ENCODE data around the gene CENPX. TPM values are rescaled to one million over a fixed set of nuclear protein-coding genes. Genes with fewer than 3 reads are reported as not detected.

CENPX gene
- total RNA-seq, 1 donor from 2014 or later = 43.8 TPM

GRCh38 chr17:82049106-82049505, 26.4 kb upstream of the CENPX start:
- H3K4me3 ChIP-seq = no peak overlapping the region
- no peaks in the 10 kb centered on the region for H3K9me3 ChIP-seq
- peaks cover 39% of the 10 kb centered on the region for H3K36me3 ChIP-seq
- H3K27me3 ChIP-seq (ENCODE audit: low read depth) = no peaks in the 10 kb centered on the region
- intact Hi-C loops (cut with DNase I) = no loop called here
- peaks cover 37% of the 10 kb centered on the region for H3K4me1 ChIP-seq
- H3K27ac ChIP-seq = no peak overlapping the region
- DNase-seq (no peak), ATAC-seq (no peak)
- no peak for TF ChIP-seq CTCF (IDR thresholded peaks at IDR 0.05)

DNA sequence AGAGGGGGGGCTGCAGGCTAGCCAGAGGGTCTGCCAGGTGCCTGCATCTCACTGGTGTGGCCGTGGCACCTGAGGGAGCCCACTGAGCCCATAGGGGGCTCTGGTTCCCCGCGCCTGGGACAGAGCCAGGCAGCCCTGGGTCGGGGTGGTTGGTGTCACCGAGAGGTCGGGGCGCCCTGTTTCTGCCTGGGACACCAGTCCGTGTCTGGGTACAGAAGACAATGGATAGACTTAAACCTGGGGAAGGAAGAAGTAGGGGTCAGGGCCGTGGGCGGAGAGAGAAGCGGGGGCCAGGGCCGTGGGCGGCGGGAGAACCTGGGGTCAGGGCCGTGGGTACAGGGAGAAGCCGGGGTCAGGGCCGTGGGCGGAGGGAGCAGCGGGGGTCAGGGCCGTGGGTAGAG, 25.9 kb upstream of the CENPX start:
- peaks cover 34% of the 10 kb centered on the region for H3K36me3 ChIP-seq
- peaks cover 34% of the 10 kb centered on the region for H3K4me1 ChIP-seq
- H3K27ac ChIP-seq = no peak overlapping the region
- no peak for TF ChIP-seq CTCF (IDR thresholded peaks at IDR 0.05)
- no peak for DNase-seq
- no peak overlapping the region for H3K4me3 ChIP-seq
- intact Hi-C loops (cut with DNase I) = no loop called here
- no peaks in the 10 kb centered on the region for H3K27me3 ChIP-seq (ENCODE audit: low read depth)
- no peak for ATAC-seq
- H3K9me3 ChIP-seq = no peaks in the 10 kb centered on the region

- Histone ChIP-seq H3K4me3 (no peak overlapping the region), H3K27ac (no peak overlapping the region), H3K27me3 (ENCODE audit: low read depth) (no peaks in the 10 kb centered on the region), H3K9me3 (no peaks in the 10 kb centered on the region), H3K4me1 (peaks cover 28% of the 10 kb centered on the region), H3K36me3 (peaks cover 29% of the 10 kb centered on the region)
- DNase-seq (no peak), ATAC-seq (no peak)
- TF ChIP-seq CTCF (IDR thresholded peaks at IDR 0.05) = no peak
- intact Hi-C loops (cut with DNase I) = no loop called here
Observed at GRCh38 chr17:82047914-82048570, 25.4 kb upstream of the CENPX start.

- H3K27me3 ChIP-seq (ENCODE audit: low read depth) = no peaks in the 10 kb centered on the region
- no peaks in the 10 kb centered on the region for H3K9me3 ChIP-seq
- H3K36me3 ChIP-seq = peaks cover 29% of the 10 kb centered on the region
- DNase-seq (no peak), ATAC-seq (no peak)
- peaks cover 22% of the 10 kb centered on the region for H3K4me1 ChIP-seq
- intact Hi-C loops (cut with DNase I) = no loop called here
- H3K4me3 ChIP-seq = no peak overlapping the region
- no peak for TF ChIP-seq CTCF (IDR thresholded peaks at IDR 0.05)
- no peak overlapping the region for H3K27ac ChIP-seq
Observed at GRCh38 chr17:82047379-82047778, 24.7 kb upstream of the CENPX start.

DNA sequence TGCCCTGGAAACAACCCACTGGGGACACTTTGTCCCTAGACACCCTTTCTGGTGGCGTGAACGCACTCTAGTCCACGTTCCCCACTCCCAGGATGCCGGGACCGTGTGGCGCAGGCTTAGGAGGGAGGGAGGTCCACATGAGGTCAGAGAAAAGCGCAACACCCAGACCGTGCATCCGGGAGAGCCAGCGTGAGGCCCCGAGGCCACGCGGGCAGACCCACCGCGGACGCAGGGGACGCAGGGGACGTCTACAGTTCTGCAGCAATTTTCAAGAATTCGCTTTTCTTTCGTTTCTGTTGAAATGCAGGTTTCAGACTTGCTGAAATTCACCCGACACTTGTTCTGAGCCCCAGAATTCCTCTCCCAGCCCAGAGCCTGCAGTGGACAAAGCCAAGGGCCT, 24.2 kb upstream of the CENPX start:
- Histone ChIP-seq H3K27ac (no peak overlapping the region), H3K4me1 (peaks cover 20% of the 10 kb centered on the region), H3K36me3 (peaks cover 29% of the 10 kb centered on the region), H3K27me3 (ENCODE audit: low read depth) (no peaks in the 10 kb centered on the region), H3K9me3 (no peaks in the 10 kb centered on the region), H3K4me3 (no peak overlapping the region)
- no peak for TF ChIP-seq CTCF (IDR thresholded peaks at IDR 0.05)
- DNase-seq = no peak
- no peak for ATAC-seq
- intact Hi-C loops (cut with DNase I) = no loop called here

Data from lower lobe of right lung (tissue), 2 donors.